HepG2 (cell line): ENCODE data around the gene UBQLN2. TPM values are rescaled to one million over a fixed set of nuclear protein-coding genes. Genes with fewer than 3 reads are reported as not detected.

Source experiments
- AKAP8 ChIP-seq: sonication (generic); formaldehyde crosslinking; IDR thresholded peaks from 2 replicates; pipeline ENCODE4 v1.5.1; 2020; ENCODE audit warnings: mild to moderate bottlenecking, missing genetic modification reagents
- CHD2 ChIP-seq: IDR thresholded peaks from 2 replicates; pipeline ENCODE4 v1.6.1; 2011; ENCODE audit warnings: low read depth, low read length, improper control_type of control experiment
- DMAP1 ChIP-seq: IDR thresholded peaks from 2 replicates; pipeline ENCODE4 v1.6.1; 2016
- GMEB1 ChIP-seq: sonication (generic); formaldehyde crosslinking; IDR thresholded peaks from 2 replicates; pipeline ENCODE4 v1.5.1; 2020; ENCODE audit warnings: missing genetic modification reagents, mild to moderate bottlenecking, borderline replicate concordance
- HES4 ChIP-seq: sonication (generic); formaldehyde crosslinking; IDR thresholded peaks from 2 replicates; pipeline ENCODE4 v1.9.0; 2021; ENCODE audit warnings: mild to moderate bottlenecking, missing genetic modification reagents, borderline replicate concordance
- HNF1A ChIP-seq, 2 experiments: sonication (generic) in 1 of 2; formaldehyde crosslinking in 1 of 2; IDR thresholded peaks; 2 replicates each; pipeline versions ENCODE4 v1.4.0 to v1.6.1; 2016 to 2020; ENCODE audit warnings: borderline replicate concordance in 1 of 2, low read depth in 1 of 2, mild to moderate bottlenecking in 1 of 2, missing genetic modification reagents in 1 of 2
- IKZF5 ChIP-seq: IDR thresholded peaks from 2 replicates; pipeline ENCODE4 v1.6.1; 2018; ENCODE audit warnings: missing genetic modification reagents, mild to moderate bottlenecking, missing compliant biosample characterization
- MAX ChIP-seq: IDR thresholded peaks from 2 replicates; pipeline ENCODE4 v1.6.1; 2012; ENCODE audit warnings: inconsistent platforms
- MED1 ChIP-seq: sonication (generic); formaldehyde crosslinking; IDR thresholded peaks from 2 replicates; pipeline ENCODE4 v1.4.0; 2020; ENCODE audit warnings: missing genetic modification reagents
- MXI1 ChIP-seq: IDR thresholded peaks from 3 replicates; pipeline ENCODE4 v1.6.1; 2012; ENCODE audit warnings: low read depth, low read length, inconsistent platforms, borderline replicate concordance
- NFYB ChIP-seq: sonication (generic); formaldehyde crosslinking; IDR thresholded peaks from 2 replicates; pipeline ENCODE4 v1.4.0; 2020; ENCODE audit warnings: missing genetic modification reagents
- PPARG ChIP-seq: conservative IDR thresholded peaks from 2 replicates; pipeline ENCODE4 v1.6.1; 2016; ENCODE audit warnings: missing biosample characterization, missing genetic modification reagents
- SIX1 ChIP-seq: sonication (generic); formaldehyde crosslinking; IDR thresholded peaks from 2 replicates; pipeline ENCODE4 v1.4.0; 2020; ENCODE audit warnings: missing genetic modification reagents, borderline replicate concordance
- YY1 ChIP-seq: IDR thresholded peaks from 2 replicates; pipeline ENCODE4 v1.6.1; 2011; ENCODE audit warnings: low read length, low read depth, moderate library complexity, mild to moderate bottlenecking; ENCODE audit not compliant: insufficient read depth, insufficient replicate concordance
- ZNF101 ChIP-seq: sonication (generic); formaldehyde crosslinking; IDR thresholded peaks from 2 replicates; pipeline ENCODE4 v1.4.0; 2020; ENCODE audit warnings: mild to moderate bottlenecking, low read depth, missing genetic modification reagents, borderline replicate concordance
- ZNF329 ChIP-seq: sonication (generic); formaldehyde crosslinking; IDR thresholded peaks from 2 replicates; pipeline ENCODE4 v1.9.0; 2021; ENCODE audit warnings: low read depth, mild to moderate bottlenecking, missing genetic modification reagents
- ZNF335 ChIP-seq: sonication (generic); formaldehyde crosslinking; IDR thresholded peaks from 2 replicates; pipeline ENCODE4 v1.4.0; 2020; ENCODE audit warnings: missing genetic modification reagents
- ZNF430 ChIP-seq: sonication (generic); formaldehyde crosslinking; IDR thresholded peaks from 2 replicates; pipeline ENCODE4 v1.9.0; 2021; ENCODE audit warnings: mild to moderate bottlenecking, missing genetic modification reagents
- ZNF569 ChIP-seq: sonication (generic); formaldehyde crosslinking; IDR thresholded peaks from 2 replicates; pipeline ENCODE4 v1.5.0; 2020; ENCODE audit warnings: mild to moderate bottlenecking, missing genetic modification reagents, moderate library complexity, borderline replicate concordance
- ZSCAN25 ChIP-seq: sonication (generic); formaldehyde crosslinking; IDR thresholded peaks from 2 replicates; pipeline ENCODE4 v1.8.0; 2022; ENCODE audit warnings: mild to moderate bottlenecking, missing genetic modification reagents
- polyA plus RNA-seq, 8 experiments: library from polyadenylated mRNA; depleted of rRNA in 3 of 8; stranded (reverse) in 7 of 8; unstranded in 1 of 8; fragments of >200 nt; fragmentation: Illumina TruSeq in 4 of 8; extraction: Trizol in 4 of 8; gene quantifications; 2 replicates each; pipeline versions ENCODE4 v1.2.1 to v1.2.3, GENCODE V29; 2011 to 2016; ENCODE audit warnings: low read depth in 4 of 8, missing spikeins in 1 of 8, mixed read lengths in 1 of 8; ENCODE audit not compliant: insufficient read depth in 1 of 8
- total RNA-seq, 5 experiments: library from RNA; depleted of rRNA; stranded (reverse); fragments of >200 nt; fragmentation: Illumina TruSeq; extraction: Trizol; gene quantifications; 2 replicates each; pipeline ENCODE4 v1.2.3, GENCODE V29; 2016; ENCODE audit warnings: low read depth in 1 of 5

The UBQLN2 gene
- total and polyA plus RNA-seq, 2 of the 13 experiments (the other 11 are each of a cell fraction or from before 2014, with no cell fraction given), result 4.1 to 7.2 TPM

- no peak for TF ChIP-seq GMEB1 (CRISPR knock-in tag)
- TF ChIP-seq ZNF569 (CRISPR knock-in tag), result no peak
- no peak for TF ChIP-seq ZNF101 (CRISPR knock-in tag)
- 0 out of 2 replicates have a peak, but pooled peaks have one; percentile 12 for TF ChIP-seq HES4 (CRISPR knock-in tag)
- no peak for TF ChIP-seq SIX1 (CRISPR knock-in tag)
- peak; percentile 76 for TF ChIP-seq YY1
- no peak for TF ChIP-seq AKAP8 (CRISPR knock-in tag)
- TF ChIP-seq ZSCAN25 (CRISPR knock-in tag), result peak; percentile 87
- TF ChIP-seq ZNF430 (CRISPR knock-in tag), result 0 out of 2 replicates have a peak, but pooled peaks have one; percentile 32
- TF ChIP-seq ZNF329 (CRISPR knock-in tag), result 0 out of 2 replicates have a peak, but pooled peaks have one; percentile 37
- TF ChIP-seq DMAP1 (CRISPR knock-in tag), result peak; percentile 75; the same call in 1 of the 2 replicates
- TF ChIP-seq NFYB, result no peak
- TF ChIP-seq IKZF5, result no peak
- TF ChIP-seq MXI1, result no peak
- peak; percentile 36 for TF ChIP-seq MAX
- 0 out of 2 replicates have a peak, but pooled peaks have one; percentile 11 for TF ChIP-seq MED1 (CRISPR knock-in tag)
- peak; percentile 66; the same call in 1 of the 2 replicates for TF ChIP-seq CHD2
- no peak for TF ChIP-seq PPARG (CRISPR knock-in tag)
- TF ChIP-seq ZNF335 (CRISPR knock-in tag), result no peak
- no peak for TF ChIP-seq HNF1A (IDR thresholded peaks at IDR 0.05; ENCODE audit: low read depth)
- no peak for TF ChIP-seq HNF1A (CRISPR knock-in tag; IDR thresholded peaks at IDR 0.05; ENCODE audit: borderline replicate concordance)
Measured at GRCh38 chrX:56563231-56564161, at the start of gene UBQLN2 (continued).
